H1 (cell line): ENCODE results near the gene VPS18. TPM values are rescaled to one million over a fixed set of nuclear protein-coding genes. Genes with fewer than 3 reads are reported as not detected.

Experiments
- GABPA ChIP-seq: IDR thresholded peaks from 2 replicates; pipeline ENCODE4 v1.6.1; 2011; ENCODE audit warnings: mild to moderate bottlenecking, low read length, moderate library complexity, borderline replicate concordance; ENCODE audit not compliant: insufficient read depth
- PHF8 ChIP-seq: fragments of 200-600 bp; sonication (generic); conservative IDR thresholded peaks from 2 replicates; pipeline ENCODE4 v1.7.1; 2012; ENCODE audit warnings: low read depth, mild to moderate bottlenecking, inconsistent platforms, low read length, moderate library complexity
- RBBP5 ChIP-seq: IDR thresholded peaks from 2 replicates; pipeline ENCODE4 v1.7.1; 2012; ENCODE audit warnings: low read depth, mild to moderate bottlenecking, inconsistent platforms, low read length, moderate library complexity, borderline replicate concordance
- RNF2 ChIP-seq: fragments of 200-900, 300-1000 bp; sonication (generic); IDR thresholded peaks from 2 replicates; pipeline ENCODE4 v1.7.1; 2016; ENCODE audit warnings: borderline replicate concordance, low read depth, mild to moderate bottlenecking, antibody characterized with exemption, low read length; ENCODE audit not compliant: poor library complexity, severe bottlenecking; ENCODE audit errors: missing control alignments
- polyA plus RNA-seq, 7 experiments: library from polyadenylated mRNA; depleted of rRNA in 3 of 7; stranded (reverse) in 5 of 7; unstranded in 2 of 7; fragments of >200 nt in 5 of 7; fragments of 200-250 nt in 2 of 7; gene quantifications; 1 replicate in 5 of 7; 2 replicates in 1 of 7; 4 replicates in 1 of 7; pipeline versions ENCODE4 v1.2.1 to v1.2.3, GENCODE V29; 2011 to 2013; ENCODE audit warnings: missing spikeins in 2 of 7, mixed read lengths in 2 of 7
- total RNA-seq: library from RNA; stranded (reverse); fragmentation: NEBNext Ultra II Directional; extraction: Animal tissue kit (Norgen Biotek cat#: 25700); gene quantifications from 2 replicates; pipeline ENCODE4 v1.2.1, GENCODE V29; 2021
- TF ChIP-seq, protein P1 (sequence below): IDR thresholded peaks from 2 replicates; pipeline ENCODE4 v1.6.1; 2011; ENCODE audit warnings: low read length, improper control_type of control experiment

Gene VPS18
- total and polyA plus RNA-seq, 2 of the 8 experiments (the other 6 are each of a cell fraction or from before 2014, with no cell fraction given), result 28.9 to 32.7 TPM

DNA sequence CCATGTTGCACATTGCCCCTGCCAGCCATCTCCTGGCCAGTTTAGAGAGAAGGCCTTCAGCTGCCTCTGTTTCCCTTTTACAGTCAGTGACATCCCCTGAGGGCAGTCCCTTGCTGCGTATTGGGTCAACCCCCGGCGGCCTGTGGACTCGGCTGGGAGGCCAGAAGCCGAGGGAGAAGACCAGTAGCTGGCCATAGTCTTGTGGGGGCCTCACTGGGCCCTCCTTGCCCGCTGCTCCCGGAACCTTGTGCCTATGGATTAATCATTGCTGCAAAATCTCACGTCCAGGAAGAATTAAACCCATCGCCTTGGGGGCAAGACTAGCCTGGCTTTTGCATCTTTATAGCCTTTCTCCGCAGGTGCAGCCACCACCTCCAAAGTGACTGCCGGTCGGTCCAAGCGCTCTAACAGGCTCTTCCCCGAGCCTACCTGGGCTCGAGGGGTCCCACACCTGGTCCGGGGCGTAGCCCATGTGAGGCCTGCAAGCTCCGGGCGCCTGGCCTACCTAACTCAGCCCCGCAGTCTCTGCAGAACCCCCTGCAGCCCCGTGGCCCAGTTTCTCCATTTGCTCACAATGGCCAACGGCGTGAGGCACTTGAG, 58.2 kb downstream of the VPS18 start (continued):
- TF ChIP-seq PHF8, result 0 out of 2 replicates have a peak, but pooled peaks have one; percentile 32
- TF ChIP-seq, protein P1, sequence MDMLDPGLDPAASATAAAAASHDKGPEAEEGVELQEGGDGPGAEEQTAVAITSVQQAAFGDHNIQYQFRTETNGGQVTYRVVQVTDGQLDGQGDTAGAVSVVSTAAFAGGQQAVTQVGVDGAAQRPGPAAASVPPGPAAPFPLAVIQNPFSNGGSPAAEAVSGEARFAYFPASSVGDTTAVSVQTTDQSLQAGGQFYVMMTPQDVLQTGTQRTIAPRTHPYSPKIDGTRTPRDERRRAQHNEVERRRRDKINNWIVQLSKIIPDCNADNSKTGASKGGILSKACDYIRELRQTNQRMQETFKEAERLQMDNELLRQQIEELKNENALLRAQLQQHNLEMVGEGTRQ, result no peak
- TF ChIP-seq RBBP5, result no peak; the same call in 1 of the 2 replicates
- TF ChIP-seq RNF2, result no peak
- no peak for TF ChIP-seq GABPA
